ENCODE data around the gene ABCG1.

ABCG1 gene

DNA sequence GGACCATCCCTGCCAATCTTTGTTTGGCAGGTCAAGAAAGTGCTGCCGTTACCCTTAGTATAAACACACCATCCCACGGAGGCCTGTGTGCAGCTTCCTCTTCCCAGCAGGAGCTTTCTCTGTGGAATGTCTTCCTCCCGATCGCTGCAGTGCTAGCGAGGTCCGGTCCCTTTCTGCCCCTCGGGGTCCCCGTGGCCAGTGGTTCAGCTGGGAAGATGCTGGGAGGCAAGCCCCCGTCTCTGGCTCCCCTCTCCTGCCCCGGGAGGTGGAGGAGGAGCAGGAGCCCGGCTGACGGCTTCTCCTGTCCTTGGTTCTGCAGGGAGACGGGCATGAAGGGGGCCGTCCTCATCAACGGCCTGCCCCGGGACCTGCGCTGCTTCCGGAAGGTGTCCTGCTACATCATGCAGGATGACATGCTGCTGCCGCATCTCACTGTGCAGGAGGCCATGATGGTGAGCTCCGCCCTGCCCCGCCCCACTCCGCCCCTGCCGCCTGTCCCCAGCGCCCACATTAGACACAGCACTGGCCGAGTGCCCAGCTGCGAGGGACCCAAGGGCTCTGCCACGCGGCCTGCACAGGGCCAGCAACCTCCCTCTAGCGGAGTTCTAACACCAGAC lies 54.2 kb downstream of the ABCG1 start:
- no peak for DNase-seq

DNA sequence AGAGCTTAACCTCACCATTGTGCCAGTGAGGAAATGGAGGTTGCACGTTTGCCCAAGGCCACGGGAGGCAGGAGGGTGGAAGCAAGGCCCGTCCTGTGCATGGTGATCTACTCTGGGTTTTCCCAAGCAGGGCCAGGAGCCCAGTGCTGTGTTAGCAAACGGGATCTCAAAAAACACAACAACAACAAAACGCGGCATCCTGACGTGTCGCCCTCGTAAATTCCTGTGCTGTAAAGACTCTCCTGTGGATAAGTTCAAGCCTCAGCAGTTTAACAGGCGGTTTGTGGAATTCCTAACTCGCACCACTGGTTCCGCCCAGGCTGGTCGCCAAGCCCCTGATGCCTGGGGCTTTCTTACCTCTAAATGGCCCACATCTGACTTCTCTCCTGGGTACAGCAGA lies 57.1 kb downstream of the ABCG1 start:
- DNase-seq: no peak

DNA sequence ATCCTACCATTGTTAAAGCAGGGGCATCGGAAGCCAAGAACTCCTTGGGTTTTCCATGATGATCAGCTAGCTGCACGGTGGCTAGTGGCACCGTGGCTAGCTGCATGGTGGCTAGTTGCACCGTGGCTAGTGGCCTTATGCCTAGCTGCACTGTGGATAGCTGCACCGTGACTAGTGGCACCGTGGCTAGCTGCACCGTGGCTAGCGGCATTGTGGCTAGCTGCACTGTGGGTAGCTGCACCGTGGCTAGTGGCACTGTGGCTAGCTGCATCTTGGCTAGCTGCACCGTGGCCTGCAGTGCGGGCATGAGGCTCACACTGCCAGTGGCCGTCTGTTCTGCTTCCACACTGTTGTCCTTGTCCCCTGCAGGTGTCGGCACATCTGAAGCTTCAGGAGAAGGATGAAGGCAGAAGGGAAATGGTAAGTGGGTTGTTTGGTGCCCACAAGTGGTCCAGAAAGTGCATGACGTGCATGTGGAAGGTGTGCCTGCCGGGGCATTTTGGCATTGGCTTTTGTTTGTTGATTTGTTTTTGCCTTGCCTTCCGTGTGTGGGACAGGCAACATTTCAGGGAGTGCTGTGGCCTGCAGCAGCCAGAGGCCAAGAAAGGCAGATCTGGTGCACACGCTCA lies 57.7 kb downstream of the ABCG1 start:
- DNase-seq: no peak

DNA sequence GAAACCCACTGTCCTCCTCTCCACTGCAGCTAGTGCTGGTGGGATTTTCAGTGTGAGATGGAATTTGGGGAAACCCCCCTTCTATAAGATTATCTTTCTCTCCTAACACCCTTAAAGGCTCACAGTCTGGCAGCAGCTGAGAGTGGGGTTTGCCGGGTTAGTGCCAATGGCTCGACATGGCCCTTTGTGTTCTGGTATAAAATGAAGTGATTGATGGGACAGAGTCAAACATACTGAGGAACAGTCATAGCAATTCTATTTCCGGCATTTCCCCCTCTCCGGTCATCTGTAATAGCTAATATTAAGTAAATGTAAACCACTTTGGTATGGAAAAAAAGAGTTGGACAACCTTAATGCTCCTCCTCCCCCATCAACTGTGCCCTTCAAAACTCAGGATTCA lies 58.7 kb downstream of the ABCG1 start:
- no peak for DNase-seq

DNA sequence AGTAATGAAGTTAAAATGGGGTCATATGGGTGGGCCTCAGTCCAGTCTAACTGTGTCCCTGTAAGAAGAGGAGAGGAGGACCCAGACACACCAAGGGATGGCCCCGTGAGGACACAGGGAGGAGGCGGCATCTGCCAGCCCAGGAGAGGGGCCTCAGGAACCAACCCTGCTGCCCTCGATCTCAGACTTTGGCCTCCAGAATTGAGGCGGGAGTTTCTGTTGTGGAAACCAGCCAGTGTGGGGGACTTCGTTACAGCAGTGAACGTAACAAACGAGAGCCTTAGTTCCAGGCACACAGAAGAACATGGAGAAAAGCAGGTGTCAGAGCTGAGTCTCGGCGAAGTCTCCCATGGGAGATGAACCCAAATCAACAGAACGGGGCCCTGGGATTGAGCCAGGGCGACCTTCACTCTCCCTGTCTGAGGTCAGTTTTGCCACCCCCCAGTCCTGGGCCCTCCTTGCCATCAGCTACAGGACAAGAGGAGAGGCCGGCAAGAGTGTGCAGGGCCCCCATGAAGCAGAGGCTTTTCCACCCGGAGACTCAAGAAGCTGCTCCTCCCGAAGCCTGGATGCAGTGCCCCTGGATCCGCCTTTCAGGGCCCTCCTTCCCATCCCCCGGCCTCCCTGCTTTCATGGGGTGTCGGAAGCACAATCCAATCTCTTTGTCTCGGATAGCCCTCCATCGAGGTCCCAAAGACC lies 59.7 kb downstream of the ABCG1 start:
- no peak for DNase-seq

DNA sequence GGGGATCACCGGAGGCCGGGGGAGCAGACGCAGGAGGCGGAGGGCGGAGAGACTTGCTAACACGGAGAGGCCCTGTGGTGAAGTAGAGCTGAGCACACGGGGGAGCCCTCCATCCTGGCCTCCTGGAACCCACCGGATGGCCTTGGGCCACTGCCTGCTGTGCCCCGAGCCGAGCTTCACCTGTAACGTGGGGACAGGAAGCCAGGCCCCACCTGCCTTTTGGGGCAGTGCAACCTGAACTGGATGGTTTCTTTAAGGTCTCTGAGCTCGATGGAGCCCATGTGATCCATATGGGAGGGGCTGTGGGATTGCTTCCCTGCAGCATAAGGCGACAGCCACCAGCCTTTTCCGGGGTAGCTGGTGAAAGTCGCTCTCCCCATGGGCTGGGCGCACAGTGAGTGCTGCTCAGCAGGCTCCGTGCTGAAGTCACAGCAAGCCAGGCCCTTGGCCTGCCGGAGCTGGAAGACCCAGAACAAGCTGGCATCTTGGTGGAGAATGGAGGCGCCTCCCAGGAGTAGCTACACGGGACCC lies 60.5 kb downstream of the ABCG1 start:
- no peak for DNase-seq

DNA sequence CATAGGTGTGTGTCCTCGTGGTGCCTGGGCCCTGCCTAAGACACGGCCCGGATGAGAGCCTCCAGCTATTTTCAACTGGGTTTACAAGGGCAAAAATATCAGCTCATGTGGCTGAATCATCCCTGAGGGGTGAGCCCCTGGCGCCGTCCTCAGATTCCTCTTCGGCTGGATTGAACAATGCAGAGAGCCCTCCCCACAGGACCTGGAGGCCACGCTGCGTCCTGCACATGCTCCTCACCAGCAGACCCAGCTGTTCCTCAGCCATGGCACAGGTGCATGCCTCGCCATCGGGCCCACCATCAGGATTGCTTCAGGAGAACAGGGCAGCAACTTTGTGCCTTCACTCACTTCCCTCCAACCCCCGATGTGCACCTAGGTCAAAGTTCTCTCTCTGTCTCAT lies 60.9 kb downstream of the ABCG1 start:
- DNase-seq: no peak

DNA sequence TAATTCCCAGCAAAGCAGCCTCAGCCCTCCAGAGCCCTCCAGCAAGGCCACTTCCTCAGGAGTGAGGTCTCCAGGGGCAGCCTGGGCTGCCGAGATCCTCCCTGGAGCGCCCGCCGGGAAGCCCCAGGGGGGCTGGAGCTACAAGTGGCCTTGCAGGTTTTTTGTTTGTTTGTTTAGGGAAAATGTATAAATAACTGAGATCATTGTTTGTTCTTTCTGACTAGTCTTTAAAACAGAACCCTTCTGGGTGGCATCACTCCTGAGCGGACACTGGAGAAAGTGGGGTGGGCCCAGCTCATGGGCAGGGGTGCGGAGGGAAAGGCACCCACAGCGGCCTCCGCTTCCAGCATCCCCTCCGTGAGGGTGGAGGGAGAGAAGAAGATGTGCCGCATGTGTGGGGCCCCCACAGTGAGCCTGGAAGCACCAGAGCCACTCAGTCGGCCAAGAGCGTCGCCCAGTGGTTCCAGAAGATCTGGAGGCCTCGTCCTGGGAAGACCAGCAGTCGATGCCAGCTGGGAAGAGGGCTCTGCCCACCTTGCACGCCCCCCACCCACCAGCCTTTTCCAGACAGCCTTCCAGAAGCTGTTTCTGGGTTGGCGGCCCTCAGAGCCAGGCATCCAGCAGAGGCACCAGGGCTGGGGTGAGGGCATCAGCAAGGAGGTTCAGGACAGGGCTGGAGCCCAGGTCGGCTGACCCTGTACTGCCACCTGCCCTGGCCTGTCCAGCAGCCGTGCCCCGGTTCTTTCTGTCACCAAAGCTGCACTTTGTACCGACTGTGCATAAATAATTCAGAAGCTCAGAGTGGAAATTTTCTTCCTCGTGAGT lies 61.6 kb downstream of the ABCG1 start:
- DNase-seq: no peak

DNA sequence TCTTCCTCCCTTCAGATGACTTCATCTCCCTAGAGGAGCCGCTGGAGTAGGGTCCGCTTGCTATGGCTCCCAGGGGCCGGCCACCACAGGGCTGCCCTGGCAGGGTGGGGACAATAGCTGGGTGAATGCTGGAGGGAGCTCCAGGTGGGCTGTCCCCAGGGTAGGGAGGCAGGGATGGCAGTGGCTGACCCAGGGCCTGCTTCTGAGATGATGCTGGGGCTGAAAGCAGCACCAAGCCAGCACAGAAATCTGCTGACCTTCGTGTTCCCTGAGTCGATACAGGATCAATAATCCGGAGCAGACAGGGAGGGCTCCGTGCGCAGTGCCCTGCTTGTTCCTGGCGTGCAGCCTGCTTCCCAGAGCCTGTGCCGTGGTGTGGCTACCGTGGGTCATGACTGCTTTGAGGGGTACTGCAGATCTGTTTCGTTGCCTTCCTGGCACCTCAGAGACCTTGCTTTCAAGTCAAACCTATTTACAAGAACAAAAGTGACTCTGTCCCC lies 62.3 kb downstream of the ABCG1 start:
- no peak for DNase-seq

DNA sequence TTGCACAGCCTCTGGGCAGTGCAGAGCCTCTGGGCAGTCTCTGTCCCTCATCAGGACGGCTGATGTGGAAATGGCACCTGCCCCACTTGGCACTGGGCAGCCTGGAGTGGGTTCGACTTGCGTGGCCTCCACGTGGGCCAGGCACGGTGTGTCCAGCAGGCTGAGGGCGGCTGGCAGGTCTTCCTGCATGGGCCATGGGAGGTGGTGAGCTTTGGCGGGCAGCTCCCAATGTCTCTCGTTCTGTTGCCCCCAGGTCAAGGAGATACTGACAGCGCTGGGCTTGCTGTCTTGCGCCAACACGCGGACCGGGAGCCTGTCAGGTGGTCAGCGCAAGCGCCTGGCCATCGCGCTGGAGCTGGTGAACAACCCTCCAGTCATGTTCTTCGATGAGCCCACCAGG lies 63.1 kb downstream of the ABCG1 start:
- DNase-seq: no peak

DNA sequence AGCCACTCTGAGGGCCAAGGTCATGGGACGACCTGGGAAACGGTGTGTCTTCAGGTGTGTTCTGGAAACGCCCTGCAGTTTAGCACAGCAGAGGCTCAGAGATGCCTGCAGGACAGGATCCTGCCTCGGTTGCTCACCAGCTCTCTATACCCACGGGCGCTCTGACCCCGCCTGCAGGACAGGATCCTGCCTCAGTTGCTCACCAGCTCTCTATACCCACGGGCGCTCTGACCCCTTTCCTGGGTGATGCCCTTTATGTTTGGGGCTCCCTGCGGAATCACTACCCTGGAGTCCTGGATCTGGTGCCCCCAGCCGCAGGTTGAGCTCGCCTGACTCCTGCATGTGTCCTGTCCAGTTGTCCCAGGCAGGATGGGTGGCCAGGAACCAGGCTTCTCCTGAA lies 63.8 kb downstream of the ABCG1 start:
- no peak for DNase-seq

DNA sequence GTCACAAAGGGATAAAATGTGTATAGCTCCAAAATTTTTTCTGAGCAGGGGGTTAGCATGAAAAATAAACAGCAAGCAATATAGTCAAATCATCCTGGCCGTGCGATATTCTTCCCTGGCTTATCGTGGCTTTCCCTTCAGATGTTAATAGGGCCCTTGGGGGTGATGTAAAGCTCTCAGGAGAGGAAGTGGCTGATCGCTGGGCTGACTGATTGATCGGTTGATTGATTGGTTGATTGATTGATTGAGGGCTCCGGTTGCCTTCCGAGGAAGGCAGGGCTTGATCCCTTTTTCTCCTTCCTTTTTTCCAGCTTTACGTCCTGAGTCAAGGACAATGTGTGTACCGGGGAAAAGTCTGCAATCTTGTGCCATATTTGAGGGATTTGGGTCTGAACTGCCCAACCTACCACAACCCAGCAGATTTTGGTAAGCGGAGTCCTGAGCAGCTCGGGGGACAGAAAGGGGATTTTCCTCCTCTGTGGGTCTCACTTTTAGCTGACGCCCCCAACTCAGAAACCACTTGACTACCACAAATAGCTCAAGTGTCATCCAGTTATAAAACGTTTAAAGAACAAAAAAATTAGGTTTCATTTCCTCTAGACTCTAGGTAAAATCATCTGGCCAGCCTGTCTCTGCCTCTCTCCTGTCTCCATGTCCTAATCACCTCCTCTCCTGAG lies 66.8 kb downstream of the ABCG1 start:
- DNase-seq: no peak

DNA sequence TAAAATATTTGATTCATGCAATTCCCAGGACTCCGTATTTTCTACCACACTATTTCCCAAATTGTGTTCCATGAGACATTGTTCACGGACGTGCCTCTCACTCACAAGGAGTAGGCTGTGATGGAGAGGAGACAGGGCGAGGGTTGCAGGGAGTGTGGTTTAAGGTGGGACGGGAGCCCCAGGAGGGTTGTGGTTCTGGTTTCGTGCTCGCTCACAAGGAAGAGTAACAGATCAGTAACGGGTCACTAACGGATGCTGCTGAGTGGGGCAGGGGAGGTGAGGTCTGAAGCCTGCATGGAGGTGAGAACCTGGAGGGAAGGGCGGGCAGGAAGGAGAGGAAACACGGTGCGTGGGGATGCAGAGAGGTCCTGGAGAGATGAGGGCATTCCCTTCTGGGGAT lies 67.5 kb downstream of the ABCG1 start:
- no peak for DNase-seq

DNA sequence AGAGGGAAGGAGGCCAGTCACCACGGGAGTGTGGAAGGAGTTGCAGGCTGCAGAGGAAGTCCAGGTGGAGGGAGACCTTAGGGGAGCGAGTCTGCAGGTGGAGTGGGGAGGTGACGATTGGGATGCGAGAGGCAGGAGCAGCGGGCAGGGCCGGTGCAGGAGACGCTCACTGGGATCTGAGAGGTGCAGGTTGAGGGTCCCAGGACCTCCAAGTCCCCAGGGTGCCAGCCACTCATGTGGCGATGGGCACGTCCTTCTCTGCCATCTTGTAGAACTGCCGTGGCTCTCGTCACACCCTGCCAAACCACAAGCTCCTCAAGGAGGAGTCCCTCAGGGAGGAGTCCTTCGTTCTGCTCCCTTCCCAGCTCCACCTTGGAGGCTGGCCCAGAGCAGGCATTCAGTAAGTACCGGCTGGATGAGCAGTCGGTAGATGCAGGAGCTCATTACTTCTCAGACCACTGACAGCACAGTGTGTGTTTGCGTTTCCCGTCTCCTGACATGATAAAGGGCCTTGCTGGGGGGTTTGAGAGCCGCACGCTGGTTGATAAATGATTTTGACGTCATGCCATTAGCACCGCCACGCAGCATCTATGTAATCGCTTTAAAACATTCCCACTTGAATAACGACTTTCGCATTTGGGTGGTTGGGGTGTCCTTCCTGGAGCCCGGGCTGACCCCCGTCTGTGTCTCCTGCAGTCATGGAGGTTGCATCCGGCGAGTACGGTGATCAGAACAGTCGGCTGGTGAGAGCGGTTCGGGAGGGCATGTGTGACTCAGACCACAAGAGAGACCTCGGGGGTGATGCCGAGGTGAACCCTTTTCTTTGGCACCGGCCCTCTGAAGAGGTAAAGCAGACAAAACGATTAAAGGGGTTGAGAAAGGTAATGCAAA lies 68.5 kb downstream of the ABCG1 start:
- no peak for DNase-seq

DNA sequence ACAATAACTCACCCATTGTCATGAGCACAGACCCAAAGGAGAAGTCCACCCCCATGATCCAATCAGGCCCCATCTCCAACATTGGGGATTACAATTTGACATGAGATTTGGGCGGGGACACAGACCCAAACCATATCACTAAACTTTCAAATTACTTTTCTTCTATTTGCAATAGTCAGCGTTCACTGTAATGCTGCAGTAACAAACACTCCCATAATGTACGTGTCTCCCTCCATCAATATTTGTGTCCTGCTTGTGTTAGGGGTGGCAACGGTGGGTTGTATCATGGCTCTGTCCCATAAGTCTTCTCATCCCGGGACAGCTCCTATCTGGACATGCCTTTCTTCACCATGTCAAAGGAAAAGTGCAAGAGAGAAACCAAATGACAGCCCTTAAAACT lies 70.0 kb downstream of the ABCG1 start:
- no peak for DNase-seq

DNA sequence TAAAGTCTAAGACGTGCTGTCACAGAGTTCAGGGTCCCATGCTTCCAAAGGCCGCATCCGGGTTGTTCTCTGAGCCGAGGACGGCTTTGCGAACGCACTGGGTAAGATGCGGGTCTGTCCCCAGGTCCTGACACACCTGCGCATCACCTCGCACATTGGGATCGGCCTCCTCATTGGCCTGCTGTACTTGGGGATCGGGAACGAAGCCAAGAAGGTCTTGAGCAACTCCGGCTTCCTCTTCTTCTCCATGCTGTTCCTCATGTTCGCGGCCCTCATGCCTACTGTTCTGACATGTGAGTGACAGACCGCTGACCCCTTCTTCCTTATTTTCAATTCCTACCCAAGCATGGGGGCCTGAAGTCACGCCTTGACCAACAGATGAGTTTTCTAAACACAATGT lies 71.0 kb downstream of the ABCG1 start:
- peak; percentile 27 for DNase-seq

DNA sequence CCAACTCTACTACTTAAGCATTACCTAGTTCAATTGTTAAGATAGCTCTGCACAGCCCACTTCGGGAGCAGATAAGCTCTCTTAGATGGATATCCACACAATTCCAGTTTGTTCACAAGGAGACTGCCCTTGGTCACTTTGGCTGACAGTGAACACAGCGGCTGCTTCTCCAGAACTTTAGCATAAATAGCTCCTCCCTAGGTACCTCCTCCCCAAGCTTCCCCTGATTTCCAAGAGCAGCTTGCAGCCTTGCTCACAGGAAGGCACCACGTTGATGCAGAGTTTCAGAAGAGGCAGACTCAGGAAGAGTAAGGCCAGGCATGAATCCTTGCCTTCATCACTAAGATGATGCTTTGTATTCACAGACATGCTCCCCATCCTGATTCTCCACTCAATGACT lies 71.6 kb downstream of the ABCG1 start:
- DNase-seq: no peak

DNA sequence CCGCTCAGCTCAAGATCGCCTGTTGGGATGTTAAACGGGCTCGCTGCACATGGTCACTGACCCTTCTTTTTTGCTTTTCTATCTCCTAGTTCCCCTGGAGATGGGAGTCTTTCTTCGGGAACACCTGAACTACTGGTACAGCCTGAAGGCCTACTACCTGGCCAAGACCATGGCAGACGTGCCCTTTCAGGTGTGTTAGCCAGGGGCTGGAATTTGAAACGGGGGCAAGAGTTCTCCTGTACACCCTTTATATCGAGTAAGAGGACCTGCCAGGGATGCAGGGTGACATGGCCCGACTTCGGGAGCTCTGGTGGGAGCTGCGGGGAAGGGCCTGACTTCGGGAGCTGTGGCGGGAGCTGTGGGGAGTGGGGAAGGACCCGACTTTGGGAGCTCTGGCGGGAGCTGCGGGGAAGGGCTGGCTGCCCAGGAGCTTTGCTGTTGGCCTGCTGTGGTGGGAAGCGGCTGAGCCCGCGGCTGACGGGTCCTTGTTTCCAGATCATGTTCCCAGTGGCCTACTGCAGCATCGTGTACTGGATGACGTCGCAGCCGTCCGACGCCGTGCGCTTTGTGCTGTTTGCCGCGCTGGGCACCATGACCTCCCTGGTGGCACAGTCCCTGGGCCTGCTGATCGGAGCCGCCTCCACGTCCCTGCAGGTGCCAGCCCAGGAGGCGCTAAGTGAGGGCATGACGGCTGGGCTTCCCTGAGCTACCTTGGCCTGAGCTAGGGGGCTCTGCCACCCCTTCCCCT lies 72.2 kb downstream of the ABCG1 start:
- no peak for DNase-seq

DNA sequence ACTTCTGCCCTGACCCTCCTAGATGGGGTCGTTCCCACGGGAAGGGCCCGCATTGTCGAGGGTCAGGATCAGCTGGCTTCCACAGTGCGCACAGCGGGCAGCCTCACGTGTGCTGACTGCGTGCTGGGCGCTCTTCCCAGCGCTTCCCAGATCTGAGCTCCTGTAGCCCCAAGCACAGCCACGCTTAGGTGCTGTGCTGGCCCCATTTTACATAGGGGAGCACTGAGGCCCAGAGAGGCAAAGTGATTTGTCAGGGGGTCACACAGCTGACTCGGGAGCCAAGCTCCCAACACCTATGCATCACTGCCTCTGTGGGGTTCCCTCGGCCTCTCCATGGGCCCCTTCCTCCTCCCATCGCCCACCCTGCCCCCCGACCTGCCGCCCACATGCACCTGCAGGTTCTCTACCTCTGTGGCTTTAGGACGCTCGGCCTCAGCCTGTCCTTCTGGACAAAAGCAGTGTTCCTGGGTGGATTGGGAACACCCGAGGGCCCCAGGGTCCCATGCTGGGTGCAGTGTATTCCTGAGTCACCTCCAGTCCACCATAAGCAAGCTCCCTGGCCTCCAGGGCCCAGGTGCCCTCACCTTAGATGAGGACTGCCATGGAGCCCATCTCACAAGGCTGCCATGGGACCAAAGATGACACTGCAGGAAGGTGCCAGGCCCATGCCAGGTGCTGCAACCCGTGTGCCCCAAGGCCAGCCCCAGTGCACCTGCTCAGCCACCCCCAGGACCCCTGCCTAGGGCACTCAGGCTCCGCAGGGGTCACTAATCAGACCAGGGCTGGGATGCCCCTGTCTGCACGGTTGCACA lies 73.0 kb downstream of the ABCG1 start:
- DNase-seq: no peak
